Peyer's patch (tissue), 4 donors: Measurements from ENCODE around the gene RBMS1. TPM values are rescaled to one million over a fixed set of nuclear protein-coding genes. Genes with fewer than 3 reads are reported as not detected.
A peak's percentile ranks its signal among the peaks of the same experiment; 100 is the strongest.

Source experiments
- DNase-seq, 3 donors: peaks; one replicate each; pipeline ENCODE4 v3.0.0-alpha.2; 2017 to 2019
- H3K27ac ChIP-seq, 4 donors: fragments of 200-600 bp; sonication (generic); one replicate each; pipeline ENCODE4 v1.5.1; 2016 to 2019
- H3K27me3 ChIP-seq, 2 donors: fragments of 200-600 bp; sonication (generic); one replicate each; pipeline ENCODE4 v1.5.1; 2019
- H3K36me3 ChIP-seq, 3 donors: fragments of 200-600 bp; sonication (generic); one replicate each; pipeline ENCODE4 v1.5.1; 2016 to 2019
- H3K4me1 ChIP-seq, 4 donors: fragments of 200-600 bp; sonication (generic); one replicate each; pipeline ENCODE4 v1.5.1; 2016 to 2019
- H3K4me3 ChIP-seq, 4 donors: fragments of 200-600 bp; sonication (generic); 1 replicate in 3 of 4; 2 replicates in 1 of 4; pipeline ENCODE4 v1.5.1; 2016 to 2019; ENCODE audit warnings: mild to moderate bottlenecking in 1 of 4
- H3K9me3 ChIP-seq, 4 donors: fragments of 200-600 bp; sonication (generic); one replicate each; pipeline ENCODE4 v1.5.1; 2016 to 2019; ENCODE audit warnings: mild to moderate bottlenecking in 1 of 4
- POLR2A ChIP-seq, 2 donors: fragments of 450-650 bp; IDR thresholded peaks; one replicate each; pipeline ENCODE4 v1.5.1; 2017; ENCODE audit warnings: antibody characterized with exemption in 2 of 2, mild to moderate bottlenecking in 2 of 2, moderate library complexity in 2 of 2
- total RNA-seq, 4 donors: library from RNA; depleted of rRNA; stranded (reverse); fragments of >200 nt; gene quantifications; one replicate each; pipeline ENCODE4 v1.1.0, GENCODE V29; 2016
- TF ChIP-seq, protein P1 (sequence below), 6 experiments: fragments of 450-650 bp in 4 of 6; fragments of 200-600 bp in 2 of 6; sonication (generic) in 1 of 6; IDR thresholded peaks; one replicate each; pipeline ENCODE4 v1.5.1; 2017 to 2019; ENCODE audit warnings: antibody characterized with exemption in 6 of 6, mild to moderate bottlenecking in 3 of 6, moderate library complexity in 1 of 6

RBMS1 gene
- total RNA-seq, 4 donors from 2014 or later = 10.5 to 41.3 (median 18.5) TPM

DNA sequence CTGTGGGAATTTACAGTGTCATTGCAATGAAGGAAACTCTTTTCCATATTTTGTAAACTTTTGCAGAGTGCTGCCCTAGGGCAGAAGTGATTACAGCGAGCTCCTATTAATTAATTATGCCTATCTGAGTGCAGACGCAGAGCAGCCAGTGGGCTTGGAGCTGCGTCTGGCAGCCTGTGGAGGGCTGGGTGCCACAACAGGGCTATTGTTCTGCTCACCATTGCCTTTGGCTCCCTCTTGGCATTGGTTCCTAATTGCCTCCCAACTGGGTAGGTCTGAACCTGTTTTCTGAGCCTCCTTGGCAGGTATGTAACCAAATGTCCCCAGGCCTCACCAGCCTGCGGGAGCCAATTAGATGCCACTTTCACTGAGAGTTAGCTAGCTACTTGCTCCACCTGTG, 267.9 kb downstream of the RBMS1 start:
- H3K4me1 ChIP-seq = peaks cover 0 to 35% (median 6%) of the 10 kb centered on the region in 4 donors

DNA sequence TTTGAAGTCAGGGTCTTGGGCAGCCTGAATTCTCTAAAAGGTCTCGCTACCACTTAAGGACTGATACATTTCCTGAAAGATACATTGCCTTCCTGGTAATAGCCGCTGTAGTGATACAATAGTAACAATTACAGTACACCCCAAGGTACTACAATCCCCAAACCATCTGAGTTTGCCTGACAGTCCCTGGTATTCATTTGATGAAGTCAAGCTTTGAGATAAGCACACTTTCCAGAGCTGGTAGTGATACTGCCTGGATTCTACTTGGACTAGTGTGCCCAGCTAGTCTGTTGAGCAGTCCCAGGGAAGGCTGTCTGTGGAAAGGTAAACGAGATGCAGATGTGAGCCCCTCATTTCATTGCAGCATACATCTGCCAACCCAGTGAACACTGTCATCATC, 269.1 kb downstream of the RBMS1 start:
- H3K9me3 ChIP-seq = no peaks in the 10 kb centered on the region
- H3K27me3 ChIP-seq = no peaks in the 10 kb centered on the region
- H3K4me3 ChIP-seq = no peak overlapping the region
- no peaks in the 10 kb centered on the region for H3K36me3 ChIP-seq
- H3K27ac ChIP-seq = peak overlapping the region in 1 of 4 donors; percentile 96
- H3K4me1 ChIP-seq = peaks cover 0 to 35% (median 6%) of the 10 kb centered on the region in 4 donors
- DNase-seq = no peak
- TF ChIP-seq POLR2A (IDR thresholded peaks at IDR 0.05) = no peak
- TF ChIP-seq, protein P1, sequence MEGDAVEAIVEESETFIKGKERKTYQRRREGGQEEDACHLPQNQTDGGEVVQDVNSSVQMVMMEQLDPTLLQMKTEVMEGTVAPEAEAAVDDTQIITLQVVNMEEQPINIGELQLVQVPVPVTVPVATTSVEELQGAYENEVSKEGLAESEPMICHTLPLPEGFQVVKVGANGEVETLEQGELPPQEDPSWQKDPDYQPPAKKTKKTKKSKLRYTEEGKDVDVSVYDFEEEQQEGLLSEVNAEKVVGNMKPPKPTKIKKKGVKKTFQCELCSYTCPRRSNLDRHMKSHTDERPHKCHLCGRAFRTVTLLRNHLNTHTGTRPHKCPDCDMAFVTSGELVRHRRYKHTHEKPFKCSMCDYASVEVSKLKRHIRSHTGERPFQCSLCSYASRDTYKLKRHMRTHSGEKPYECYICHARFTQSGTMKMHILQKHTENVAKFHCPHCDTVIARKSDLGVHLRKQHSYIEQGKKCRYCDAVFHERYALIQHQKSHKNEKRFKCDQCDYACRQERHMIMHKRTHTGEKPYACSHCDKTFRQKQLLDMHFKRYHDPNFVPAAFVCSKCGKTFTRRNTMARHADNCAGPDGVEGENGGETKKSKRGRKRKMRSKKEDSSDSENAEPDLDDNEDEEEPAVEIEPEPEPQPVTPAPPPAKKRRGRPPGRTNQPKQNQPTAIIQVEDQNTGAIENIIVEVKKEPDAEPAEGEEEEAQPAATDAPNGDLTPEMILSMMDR (IDR thresholded peaks at IDR 0.05) = no peak

More for the DNA sequence above, 267.9 kb downstream of the RBMS1 start:
- H3K27ac ChIP-seq = no peak overlapping the region
- no peak for DNase-seq
- H3K4me3 ChIP-seq = no peak overlapping the region
- no peaks in the 10 kb centered on the region for H3K36me3 ChIP-seq
- no peaks in the 10 kb centered on the region for H3K27me3 ChIP-seq
- H3K9me3 ChIP-seq = no peaks in the 10 kb centered on the region
- TF ChIP-seq POLR2A (IDR thresholded peaks at IDR 0.05) = no peak
- TF ChIP-seq, protein P1 (IDR thresholded peaks at IDR 0.05) = no peak

GRCh38 chr2:160224060-160224459, 269.5 kb downstream of the RBMS1 start:
- TF ChIP-seq, protein P1 (IDR thresholded peaks at IDR 0.05) = no peak
- no peak for TF ChIP-seq POLR2A (IDR thresholded peaks at IDR 0.05)
- H3K4me3 ChIP-seq = no peak overlapping the region
- DNase-seq = no peak
- no peaks in the 10 kb centered on the region for H3K9me3 ChIP-seq
- peaks cover 0 to 31% (median 6%) of the 10 kb centered on the region in 4 donors for H3K4me1 ChIP-seq
- no peaks in the 10 kb centered on the region for H3K27me3 ChIP-seq
- H3K27ac ChIP-seq = peak overlapping the region in 1 of 4 donors; percentile 96
- H3K36me3 ChIP-seq = no peaks in the 10 kb centered on the region

- H3K4me3 ChIP-seq = no peak overlapping the region
- no peak for DNase-seq
- peak overlapping the region in 1 of 4 donors; percentile 96 for H3K27ac ChIP-seq
- peaks cover 0 to 28% (median 6%) of the 10 kb centered on the region in 4 donors for H3K4me1 ChIP-seq
- TF ChIP-seq POLR2A (IDR thresholded peaks at IDR 0.05) = no peak
- TF ChIP-seq, protein P1 (IDR thresholded peaks at IDR 0.05) = no peak
- H3K36me3 ChIP-seq = no peaks in the 10 kb centered on the region
- H3K27me3 ChIP-seq = no peaks in the 10 kb centered on the region
- no peaks in the 10 kb centered on the region for H3K9me3 ChIP-seq
These were observed 270.0 kb downstream of the RBMS1 start for GRCh38 chr2:160223560-160223959.

- DNase-seq = no peak
- peaks cover 0 to 28% (median 6%) of the 10 kb centered on the region in 4 donors for H3K4me1 ChIP-seq
These were observed 270.9 kb downstream of the RBMS1 start for GRCh38 chr2:160222546-160223283.

More at GRCh38 chr2:160222546-160223283, 270.9 kb downstream of the RBMS1 start:
- TF ChIP-seq, protein P1 (IDR thresholded peaks at IDR 0.05) = no peak
- no peak for TF ChIP-seq POLR2A (IDR thresholded peaks at IDR 0.05)
- Histone ChIP-seq H3K27ac (peak overlapping the region in 3 of 4 donors; percentile 62 to 96 (median 72)), H3K27me3 (no peaks in the 10 kb centered on the region), H3K4me3 (no peak overlapping the region), H3K36me3 (no peaks in the 10 kb centered on the region), H3K9me3 (no peaks in the 10 kb centered on the region)
